ENCODE measurements around the gene TTC32. TPM values are rescaled to one million over a fixed set of nuclear protein-coding genes. Genes with fewer than 3 reads are reported as not detected.

TTC32 gene
- total RNA-seq, 2 donors from 2014 or later = 2.0 to 9.3 TPM

- no peaks in the 10 kb centered on the region for H3K9me3 ChIP-seq
- TF ChIP-seq CTCF (IDR thresholded peaks at IDR 0.05) = no peak
- TF ChIP-seq POLR2A (IDR thresholded peaks at IDR 0.05) = no peak
- H3K4me1 ChIP-seq = peaks cover 8% of the 10 kb centered on the region
- H3K27ac ChIP-seq = no peak overlapping the region
- no peak overlapping the region for H3K4me3 ChIP-seq
- WGBS, 2 donors = 83 to 93% methylated on average over 1 of the region's 1 CpG
- DNase-seq = no peak
- no peak for ATAC-seq
- H3K36me3 ChIP-seq (replicated peaks in 1 of 2; ENCODE audit: insufficient read depth in 1 of 2, low read depth in 2 of 2) = no peaks in the 10 kb centered on the region
- no peaks in the 10 kb centered on the region for H3K27me3 ChIP-seq
- intact Hi-C loops (cut with DNase I) = loop anchor here (5.0 kb wide), 1 partner anchor 1335 kb away; no protein-coding TSS in a partner anchor
Measured at GRCh38 chr2:19861813-19862212, 40.0 kb downstream of the TTC32 start.

GRCh38 chr2:19860022-19860421 lies 41.8 kb downstream of the TTC32 start:
- Histone ChIP-seq H3K4me3 (no peak overlapping the region), H3K27ac (no peak overlapping the region), H3K27me3 (no peaks in the 10 kb centered on the region), H3K36me3 (replicated peaks in 1 of 2; ENCODE audit: insufficient read depth in 1 of 2, low read depth in 2 of 2) (no peaks in the 10 kb centered on the region), H3K9me3 (no peaks in the 10 kb centered on the region), H3K4me1 (peaks cover 8% of the 10 kb centered on the region)
- ATAC-seq (no peak), DNase-seq (no peak)
- WGBS, 2 donors = 82 to 83% methylated on average over 6 of the region's 6 CpGs
- intact Hi-C loops (cut with DNase I) = loop anchor here (5.0 kb wide), 1 partner anchor 1333 kb away; no protein-coding TSS in a partner anchor
- no peak for TF ChIP-seq POLR2A (IDR thresholded peaks at IDR 0.05)
- TF ChIP-seq CTCF (IDR thresholded peaks at IDR 0.05) = no peak

- H3K4me1 ChIP-seq = peaks cover 8% of the 10 kb centered on the region
- ATAC-seq = no peak
- intact Hi-C loops (cut with DNase I) = no loop called here
- no peak overlapping the region for H3K27ac ChIP-seq
- DNase-seq = no peak
- TF ChIP-seq POLR2A (IDR thresholded peaks at IDR 0.05) (no peak), CTCF (IDR thresholded peaks at IDR 0.05) (no peak)
- no peaks in the 10 kb centered on the region for H3K27me3 ChIP-seq
- no peaks in the 10 kb centered on the region for H3K36me3 ChIP-seq (replicated peaks in 1 of 2; ENCODE audit: insufficient read depth in 1 of 2, low read depth in 2 of 2)
- H3K4me3 ChIP-seq = no peak overlapping the region
- no peaks in the 10 kb centered on the region for H3K9me3 ChIP-seq
- WGBS, 2 donors = 83 to 86% methylated on average over 11 of the region's 11 CpGs
Measured at GRCh38 chr2:19859565-19859964, 42.2 kb downstream of the TTC32 start.

GRCh38 chr2:19857806-19858205 lies 44.0 kb downstream of the TTC32 start:
- Histone ChIP-seq H3K9me3 (no peaks in the 10 kb centered on the region), H3K27ac (no peak overlapping the region), H3K36me3 (replicated peaks in 1 of 2; ENCODE audit: insufficient read depth in 1 of 2, low read depth in 2 of 2) (no peaks in the 10 kb centered on the region), H3K4me1 (no peaks in the 10 kb centered on the region), H3K27me3 (no peaks in the 10 kb centered on the region), H3K4me3 (no peak overlapping the region)
- TF ChIP-seq CTCF (IDR thresholded peaks at IDR 0.05) = no peak
- no peak for TF ChIP-seq POLR2A (IDR thresholded peaks at IDR 0.05)
- 80 to 81% methylated on average over 8 to 15 of the region's 15 CpGs for WGBS, 2 donors
- intact Hi-C loops (cut with DNase I) = no loop called here
- DNase-seq (no peak), ATAC-seq (no peak)

GRCh38 chr2:19857100-19857499 lies 44.7 kb downstream of the TTC32 start:
- no peaks in the 10 kb centered on the region for H3K27me3 ChIP-seq
- WGBS, 2 donors = 54 to 63% methylated on average over 7 of the region's 7 CpGs

More at GRCh38 chr2:19857100-19857499, 44.7 kb downstream of the TTC32 start:
- intact Hi-C loops (cut with DNase I) = no loop called here
- ATAC-seq (no peak), DNase-seq (no peak)
- H3K9me3 ChIP-seq = no peaks in the 10 kb centered on the region
- TF ChIP-seq CTCF (IDR thresholded peaks at IDR 0.05) = no peak
- TF ChIP-seq POLR2A (IDR thresholded peaks at IDR 0.05) = no peak
- no peak overlapping the region for H3K27ac ChIP-seq
- no peak overlapping the region for H3K4me3 ChIP-seq
- no peaks in the 10 kb centered on the region for H3K36me3 ChIP-seq (replicated peaks in 1 of 2; ENCODE audit: insufficient read depth in 1 of 2, low read depth in 2 of 2)
- H3K4me1 ChIP-seq = no peaks in the 10 kb centered on the region
